ENCODE measurements around the gene RIMS4.

GRCh38 chr20:44843876-44844275, 33.5 kb upstream of the RIMS4 start:
- TF ChIP-seq CTCF (IDR thresholded peaks at IDR 0.05), result no peak
- no peak for TF ChIP-seq POLR2AphosphoS5 (IDR thresholded peaks at IDR 0.05)
- no peak for TF ChIP-seq POLR2A (IDR thresholded peaks at IDR 0.05; ENCODE audit: low read depth)
